Fibroblast of the aortic adventitia (primary cell): Measurements from ENCODE around the gene TLCD3A. TPM values are rescaled to one million over a fixed set of nuclear protein-coding genes. Genes with fewer than 3 reads are reported as not detected.

Experiments used
- DNase-seq: peaks from one replicate; pipeline ENCODE4 v3.0.0-alpha.2; 2010; ENCODE audit warnings: low read depth
- H3K4me3 ChIP-seq: 2 replicates; pipeline ENCODE4 v1.5.1; 2011; ENCODE audit warnings: low read depth, mild to moderate bottlenecking, control low read depth, low read length, moderate library complexity
- CTCF ChIP-seq: IDR thresholded peaks from 2 replicates; pipeline ENCODE4 v1.5.1; 2011; ENCODE audit warnings: mild to moderate bottlenecking, low read length, control low read depth, inconsistent platforms; ENCODE audit not compliant: insufficient read depth
- total RNA-seq: library from RNA; depleted of rRNA; stranded (reverse); fragments of >200 nt; gene quantifications from 2 replicates; pipeline ENCODE4 v1.2.3, GENCODE V29; 2012; ENCODE audit warnings: low replicate concordance

TLCD3A gene
- total RNA-seq, 1 donor, result 27.5 TPM

- no peak overlapping the region for H3K4me3 ChIP-seq
- DNase-seq, result no peak
These were observed 24.3 kb upstream of the TLCD3A start for GRCh38 chr17:708132-708531.

GRCh38 chr17:718075-718474 lies 14.3 kb upstream of the TLCD3A start:
- no peak for TF ChIP-seq CTCF
- no peak overlapping the region for H3K4me3 ChIP-seq
- DNase-seq, result no peak

More at GRCh38 chr17:708132-708531, 24.3 kb upstream of the TLCD3A start:
- TF ChIP-seq CTCF, result no peak

- TF ChIP-seq CTCF, result no peak
- no peak overlapping the region for H3K4me3 ChIP-seq
- no peak for DNase-seq
These were observed 11.5 kb upstream of the TLCD3A start for GRCh38 chr17:720706-721539.

- H3K4me3 ChIP-seq, result no peak overlapping the region
- DNase-seq, result no peak
- TF ChIP-seq CTCF, result no peak
These were observed 10.9 kb upstream of the TLCD3A start for GRCh38 chr17:721540-721937.

GRCh38 chr17:725084-725483 lies 7.3 kb upstream of the TLCD3A start:
- no peak for TF ChIP-seq CTCF
- no peak for DNase-seq
- no peak overlapping the region for H3K4me3 ChIP-seq

GRCh38 chr17:725746-726145 lies 6.7 kb upstream of the TLCD3A start:
- no peak for DNase-seq
- no peak overlapping the region for H3K4me3 ChIP-seq
- TF ChIP-seq CTCF, result no peak

- DNase-seq, result no peak
- no peak for TF ChIP-seq CTCF
- H3K4me3 ChIP-seq, result no peak overlapping the region
These were observed 6.0 kb upstream of the TLCD3A start for GRCh38 chr17:726271-726919.
